ENCODE measurements around the gene ATRAID. TPM values are rescaled to one million over a fixed set of nuclear protein-coding genes. Genes with fewer than 3 reads are reported as not detected.
A peak's percentile ranks its signal among the peaks of the same experiment; 100 is the strongest.

ATRAID gene
- total RNA-seq, 1 experiment from 2014 or later: 108 TPM

GRCh38 chr2:27202854-27203253 is 9.0 kb upstream of the ATRAID start:
- Histone ChIP-seq H3K79me1 (ENCODE audit: insufficient read depth, low read depth, low read length, poor library complexity, severe bottlenecking) (no peaks in the 10 kb centered on the region), H2AFZ (ENCODE audit: low read length) (no peak overlapping the region), H4K20me1 (ENCODE audit: control insufficient read depth, insufficient read depth, insufficient read length) (no peaks in the 10 kb centered on the region), H3T11ph (ENCODE audit: low read length) (no peak overlapping the region), H3K9me3 (ENCODE audit: control insufficient read depth, low read depth, low read length) (no peaks in the 10 kb centered on the region), H3K23me2 (ENCODE audit: insufficient read length, low read depth, low read length, poor library complexity, severe bottlenecking) (no peaks in the 10 kb centered on the region), H2BK12ac (ENCODE audit: insufficient read length, low read depth, low read length) (no peak overlapping the region), H3K79me2 (ENCODE audit: insufficient read depth, low read length) (no peaks in the 10 kb centered on the region), H4K8ac (replicated peaks; ENCODE audit: insufficient read length, low read depth, low read length) (no peak overlapping the region), H2BK120ac (ENCODE audit: low read depth, low read length, poor library complexity, severe bottlenecking) (no peak overlapping the region), H3K27me3 (ENCODE audit: insufficient read depth, low read length) (no peaks in the 10 kb centered on the region), H2BK20ac (ENCODE audit: low read depth, low read length, poor library complexity, severe bottlenecking) (no peak overlapping the region), H2BK5ac (ENCODE audit: insufficient read length, low read length) (no peak overlapping the region), H3K27ac (ENCODE audit: insufficient read length, low read depth, low read length) (no peak overlapping the region), H2BK15ac (ENCODE audit: low read depth, low read length) (no peak overlapping the region), H2AK5ac (ENCODE audit: insufficient read length, low read length) (no peak overlapping the region), H3K23ac (ENCODE audit: insufficient read length, low read depth, low read length) (no peak overlapping the region), H3K4ac (ENCODE audit: low read depth, low read length) (no peak overlapping the region), H3K4me2 (ENCODE audit: insufficient read depth, insufficient read length, low read length) (no peak overlapping the region), H4K5ac (ENCODE audit: insufficient read length, low read depth, low read length) (no peak overlapping the region), H3K14ac (ENCODE audit: insufficient read depth, low read length) (no peak overlapping the region), H3K9ac (ENCODE audit: extremely low read depth, insufficient read length, low read length) (no peak overlapping the region), H3K56ac (ENCODE audit: insufficient read length, low read depth, low read length) (no peak overlapping the region), H3K4me1 (ENCODE audit: insufficient read depth, low read length) (no peaks in the 10 kb centered on the region), H3K18ac (ENCODE audit: insufficient read length, low read depth, low read length) (no peak overlapping the region), H4K91ac (ENCODE audit: insufficient read length, low read depth, low read length) (no peak overlapping the region)
- peak overlapping the region in 1 of 3 experiments; percentile 3; a peak in 1 of 7 replicates for H3K27ac Mint-ChIP-seq
- no CpG with 5 or more reads among the region's 2 CpGs for WGBS (ENCODE audit: extremely low coverage, insufficient read length, low lambda C conversion rate)
- no peak overlapping the region for H3K4me3 Mint-ChIP-seq
- H3K27me3 Mint-ChIP-seq (ENCODE audit: low read depth): no peaks in the 10 kb centered on the region
- no peaks in the 10 kb centered on the region for H3K9me3 Mint-ChIP-seq
- H3K4me1 Mint-ChIP-seq: peaks cover 0 to under 1% of the 10 kb centered on the region in 2 experiments; a peak in 1 of 4 replicates
- TF ChIP-seq, protein P1, sequence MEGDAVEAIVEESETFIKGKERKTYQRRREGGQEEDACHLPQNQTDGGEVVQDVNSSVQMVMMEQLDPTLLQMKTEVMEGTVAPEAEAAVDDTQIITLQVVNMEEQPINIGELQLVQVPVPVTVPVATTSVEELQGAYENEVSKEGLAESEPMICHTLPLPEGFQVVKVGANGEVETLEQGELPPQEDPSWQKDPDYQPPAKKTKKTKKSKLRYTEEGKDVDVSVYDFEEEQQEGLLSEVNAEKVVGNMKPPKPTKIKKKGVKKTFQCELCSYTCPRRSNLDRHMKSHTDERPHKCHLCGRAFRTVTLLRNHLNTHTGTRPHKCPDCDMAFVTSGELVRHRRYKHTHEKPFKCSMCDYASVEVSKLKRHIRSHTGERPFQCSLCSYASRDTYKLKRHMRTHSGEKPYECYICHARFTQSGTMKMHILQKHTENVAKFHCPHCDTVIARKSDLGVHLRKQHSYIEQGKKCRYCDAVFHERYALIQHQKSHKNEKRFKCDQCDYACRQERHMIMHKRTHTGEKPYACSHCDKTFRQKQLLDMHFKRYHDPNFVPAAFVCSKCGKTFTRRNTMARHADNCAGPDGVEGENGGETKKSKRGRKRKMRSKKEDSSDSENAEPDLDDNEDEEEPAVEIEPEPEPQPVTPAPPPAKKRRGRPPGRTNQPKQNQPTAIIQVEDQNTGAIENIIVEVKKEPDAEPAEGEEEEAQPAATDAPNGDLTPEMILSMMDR (conservative IDR thresholded peaks at IDR 0.05): no peak
- no peak for DNase-seq
- peaks cover 57 to 92% (median 83%) of the 10 kb centered on the region in 3 experiments for H3K36me3 Mint-ChIP-seq (ENCODE audit: insufficient read depth in 1 of 3, low read depth in 3 of 3)
